HG02759 (cell line): Measurements from ENCODE around the gene RNH1.

Experiments used
- ATAC-seq: cut with Tn5 transposase; IDR thresholded peaks from one replicate; pipeline ENCODE4 v1.9.1; 2021; ENCODE audit warnings: mild to moderate bottlenecking, moderate library complexity; ENCODE audit not compliant: unreplicated experiment

The RNH1 gene

GRCh38 chr11:506995-507726 lies at the start of gene RNH1:
TSS of gene RNH1 (minus strand) at chr11:507242. CDS start at chr11:502162, 5,080 bp downstream.
- peak; percentile 59 for ATAC-seq

GRCh38 chr11:555780-556661 lies 49.0 kb upstream of the RNH1 start:
- no peak for ATAC-seq

GRCh38 chr11:555227-555779 lies 48.3 kb upstream of the RNH1 start:
- no peak for ATAC-seq

- ATAC-seq = peak; percentile 72
These were observed 47.6 kb upstream of the RNH1 start for GRCh38 chr11:554428-555226.

GRCh38 chr11:553988-554340 lies 46.9 kb upstream of the RNH1 start:
- no peak for ATAC-seq

- ATAC-seq = no peak
These were observed 46.3 kb upstream of the RNH1 start for GRCh38 chr11:553083-553987.

GRCh38 chr11:551596-551995 lies 44.6 kb upstream of the RNH1 start:
- ATAC-seq = no peak

- ATAC-seq = no peak
These were observed 44.1 kb upstream of the RNH1 start for GRCh38 chr11:551131-551530.

GRCh38 chr11:550746-551085 lies 43.7 kb upstream of the RNH1 start:
- no peak for ATAC-seq

GRCh38 chr11:550021-550745 lies 43.1 kb upstream of the RNH1 start:
- no peak for ATAC-seq

GRCh38 chr11:548700-549603 lies 41.9 kb upstream of the RNH1 start:
- no peak for ATAC-seq

GRCh38 chr11:545171-545570 lies 38.1 kb upstream of the RNH1 start:
- no peak for ATAC-seq

GRCh38 chr11:544817-545166 lies 37.8 kb upstream of the RNH1 start:
- ATAC-seq = no peak

GRCh38 chr11:541433-541885 lies 34.4 kb upstream of the RNH1 start:
- ATAC-seq = no peak

GRCh38 chr11:540583-541432 lies 33.8 kb upstream of the RNH1 start:
- no peak for ATAC-seq

- ATAC-seq = no peak
These were observed 33.0 kb upstream of the RNH1 start for GRCh38 chr11:539971-540481.

GRCh38 chr11:538431-539051 lies 31.5 kb upstream of the RNH1 start:
- ATAC-seq = no peak
